PC-3 (cell line): Measurements from ENCODE around the gene PNMA8B. TPM values are rescaled to one million over a fixed set of nuclear protein-coding genes. Genes with fewer than 3 reads are reported as not detected.

Source experiments
- ATAC-seq: fragments of 200-7000 bp; cut with Tn5 transposase; 2 replicates; pipeline ENCODE4 v1.9.1; 2020; ENCODE audit warnings: mild to moderate bottlenecking, moderate library complexity
- BruUV-seq: library from RNA; stranded (reverse); fragments of 400-500 nt; replicated peaks from 2 replicates; lab custom pipeline; 2021; lab: Mats Ljungman, UMichigan
- CTCF ChIA-PET: fragments of 300-600 bp; sonication (Branson Sonifier 250); formaldehyde crosslinking; loops from one replicate; lab custom pipeline; 2022; ENCODE audit warnings: antibody characterized with exemption; lab: Charles Lee
- POLR2A ChIA-PET: fragments of 300-600 bp; sonication (Branson Sonifier 250); formaldehyde crosslinking; loops from one replicate; lab custom pipeline; 2022; ENCODE audit warnings: antibody characterized with exemption; ENCODE audit not compliant: unreplicated experiment; lab: Charles Lee
- DNase-seq: peaks from one replicate; pipeline ENCODE4 v3.0.0-alpha.2; 2015
- H2AFZ ChIP-seq: fragments of 300-600 bp; sonication (generic); 2 replicates; pipeline ENCODE4 v1.6.0; 2016; ENCODE audit warnings: antibody characterized with exemption, low read length
- H3F3A ChIP-seq: fragments of 300-600 bp; sonication (generic); one replicate; pipeline ENCODE4 v1.6.0; 2017; ENCODE audit warnings: antibody characterized with exemption, low read length, control low read depth, mild to moderate bottlenecking; ENCODE audit not compliant: unreplicated experiment
- H3K27ac ChIP-seq: fragments of 300-600 bp; sonication (generic); 2 replicates; pipeline ENCODE4 v1.5.1; 2016; ENCODE audit warnings: mild to moderate bottlenecking, low read length
- H3K27me3 ChIP-seq: fragments of 300-600 bp; sonication (generic); 2 replicates; pipeline ENCODE4 v1.6.1; 2016; ENCODE audit warnings: low read length, mixed read lengths
- H3K36me3 ChIP-seq: fragments of 300-600 bp; sonication (generic); 2 replicates; pipeline ENCODE4 v1.6.1; 2016; ENCODE audit warnings: low read depth, mixed run types, low read length, mixed read lengths
- H3K4me1 ChIP-seq: fragments of 300-600 bp; sonication (generic); 2 replicates; pipeline ENCODE4 v1.5.1; 2016; ENCODE audit warnings: low read length; ENCODE audit not compliant: insufficient read depth
- H3K4me2 ChIP-seq: fragments of 300-600 bp; sonication (generic); 2 replicates; pipeline ENCODE4 v1.6.0; 2016; ENCODE audit warnings: low read length
- H3K4me3 ChIP-seq: fragments of 300-600 bp; sonication (generic); 2 replicates; pipeline ENCODE4 v1.5.1; 2016; ENCODE audit warnings: mild to moderate bottlenecking, low read length, mixed read lengths
- H3K79me2 ChIP-seq: fragments of 300-600 bp; sonication (generic); 2 replicates; pipeline ENCODE4 v1.6.1; 2017; ENCODE audit warnings: low read length, mixed read lengths
- H3K9ac ChIP-seq: fragments of 300-600 bp; sonication (generic); 2 replicates; pipeline ENCODE4 v1.6.0; 2016; ENCODE audit warnings: mild to moderate bottlenecking, low read length
- H3K9me2 ChIP-seq: fragments of 300-600 bp; sonication (generic); replicated peaks from 2 replicates; pipeline ENCODE4 v1.6.1; 2016; ENCODE audit warnings: mixed run types, low read length, mixed read lengths
- H3K9me3 ChIP-seq: fragments of 300-600 bp; sonication (generic); 2 replicates; pipeline ENCODE4 v1.6.1; 2016; ENCODE audit warnings: low read length, mixed read lengths
- H4K20me1 ChIP-seq: fragments of 300-600 bp; sonication (generic); 2 replicates; pipeline ENCODE4 v1.6.1; 2016; ENCODE audit warnings: low read length, mixed read lengths
- EZH2 ChIP-seq: fragments of 300-600 bp; sonication (generic); IDR thresholded peaks from one replicate; pipeline ENCODE4 v1.6.1; 2017; ENCODE audit warnings: antibody characterized with exemption, mild to moderate bottlenecking, low read length; ENCODE audit not compliant: unreplicated experiment
- EZH2phosphoT487 ChIP-seq: fragments of 300-600 bp; sonication (generic); IDR thresholded peaks from 2 replicates; pipeline ENCODE4 v1.6.1; 2018; ENCODE audit warnings: mild to moderate bottlenecking, antibody characterized with exemption, low read length, borderline replicate concordance
- intact Hi-C: fragments of 100-400 bp; cut with micrococcal nuclease; formaldehyde crosslinking; loops from 2 replicates; pipeline ENCODE4 v1.9.0; 2023
- total RNA-seq: library from RNA; depleted of rRNA; stranded (reverse); fragments of >200 nt; gene quantifications from 2 replicates; pipeline ENCODE4 v1.2.3, GENCODE V29; 2014
- TF ChIP-seq, protein P1 (sequence below): fragments of 300-600 bp; sonication (generic); conservative IDR thresholded peaks from 2 replicates; pipeline ENCODE4 v1.5.1; 2017; ENCODE audit warnings: antibody characterized with exemption, low read depth, mild to moderate bottlenecking, low read length

The PNMA8B gene
- total RNA-seq, 1 experiment from 2014 or later, result not detected

DNA sequence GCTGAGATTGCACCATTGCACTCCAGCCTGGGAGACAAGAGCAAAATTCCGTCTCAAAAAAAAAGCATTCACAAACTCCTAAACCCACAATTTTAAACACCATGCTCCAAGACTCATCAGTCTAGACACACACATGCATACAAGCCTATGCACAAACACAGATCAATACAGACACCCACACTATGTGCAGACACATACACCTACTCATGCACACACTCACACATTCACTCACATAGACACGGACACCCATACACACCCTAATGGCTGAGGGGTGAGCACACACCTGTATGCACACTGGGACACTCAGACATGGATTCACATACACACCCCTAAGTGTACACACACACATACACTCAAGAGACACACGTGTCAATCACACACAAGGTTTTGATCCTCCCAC lies 9.3 kb downstream of the PNMA8B start:
- no peaks in the 10 kb centered on the region for H3F3A ChIP-seq
- H3K79me2 ChIP-seq, result no peaks in the 10 kb centered on the region
- no peaks in the 10 kb centered on the region for H3K9me3 ChIP-seq
- ChIA-PET CTCF (no interaction called here), POLR2A (no interaction called here)
- TF ChIP-seq EZH2, result no peak
- TF ChIP-seq, protein P1, sequence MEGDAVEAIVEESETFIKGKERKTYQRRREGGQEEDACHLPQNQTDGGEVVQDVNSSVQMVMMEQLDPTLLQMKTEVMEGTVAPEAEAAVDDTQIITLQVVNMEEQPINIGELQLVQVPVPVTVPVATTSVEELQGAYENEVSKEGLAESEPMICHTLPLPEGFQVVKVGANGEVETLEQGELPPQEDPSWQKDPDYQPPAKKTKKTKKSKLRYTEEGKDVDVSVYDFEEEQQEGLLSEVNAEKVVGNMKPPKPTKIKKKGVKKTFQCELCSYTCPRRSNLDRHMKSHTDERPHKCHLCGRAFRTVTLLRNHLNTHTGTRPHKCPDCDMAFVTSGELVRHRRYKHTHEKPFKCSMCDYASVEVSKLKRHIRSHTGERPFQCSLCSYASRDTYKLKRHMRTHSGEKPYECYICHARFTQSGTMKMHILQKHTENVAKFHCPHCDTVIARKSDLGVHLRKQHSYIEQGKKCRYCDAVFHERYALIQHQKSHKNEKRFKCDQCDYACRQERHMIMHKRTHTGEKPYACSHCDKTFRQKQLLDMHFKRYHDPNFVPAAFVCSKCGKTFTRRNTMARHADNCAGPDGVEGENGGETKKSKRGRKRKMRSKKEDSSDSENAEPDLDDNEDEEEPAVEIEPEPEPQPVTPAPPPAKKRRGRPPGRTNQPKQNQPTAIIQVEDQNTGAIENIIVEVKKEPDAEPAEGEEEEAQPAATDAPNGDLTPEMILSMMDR, result no peak
- TF ChIP-seq EZH2phosphoT487, result no peak
- no peak overlapping the region for H3K27ac ChIP-seq
- no peak overlapping the region for H3K9ac ChIP-seq
- H3K27me3 ChIP-seq, result no peaks in the 10 kb centered on the region
- DNase-seq (no peak), ATAC-seq (no peak)
- H3K4me2 ChIP-seq, result no peak overlapping the region
- no peaks in the 10 kb centered on the region for H3K36me3 ChIP-seq
- BruUV-seq, result no TSS peak
- no peaks in the 10 kb centered on the region for H4K20me1 ChIP-seq
- H3K4me1 ChIP-seq, result no peaks in the 10 kb centered on the region; the same call in 1 of the 2 replicates
- H2AFZ ChIP-seq, result no peak overlapping the region
- intact Hi-C loops, result no loop called here
- no peak overlapping the region for H3K4me3 ChIP-seq
- H3K9me2 ChIP-seq, result no peaks in the 10 kb centered on the region

DNA sequence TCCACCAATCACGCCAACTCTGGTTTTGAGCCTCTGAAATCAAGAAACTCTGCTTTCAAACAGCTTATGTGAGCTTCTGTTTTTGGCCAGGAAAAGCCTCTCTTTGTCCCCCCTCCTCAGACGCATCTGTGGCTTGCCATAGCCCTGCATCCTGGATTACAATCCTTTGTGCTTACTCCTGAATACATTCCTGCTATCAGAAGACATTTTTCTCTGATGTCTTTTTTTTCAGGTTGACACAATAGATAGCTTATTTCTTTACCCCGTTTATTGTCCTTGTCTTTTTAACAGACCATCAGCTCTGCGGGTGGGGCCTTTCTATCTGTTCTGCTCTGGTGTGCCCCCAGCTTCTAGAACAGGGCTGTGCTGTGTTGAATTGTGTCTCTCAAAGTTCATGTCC lies 11.0 kb downstream of the PNMA8B start:
- no peak overlapping the region for H3K4me3 ChIP-seq
- CTCF ChIA-PET, result no interaction called here

DNA sequence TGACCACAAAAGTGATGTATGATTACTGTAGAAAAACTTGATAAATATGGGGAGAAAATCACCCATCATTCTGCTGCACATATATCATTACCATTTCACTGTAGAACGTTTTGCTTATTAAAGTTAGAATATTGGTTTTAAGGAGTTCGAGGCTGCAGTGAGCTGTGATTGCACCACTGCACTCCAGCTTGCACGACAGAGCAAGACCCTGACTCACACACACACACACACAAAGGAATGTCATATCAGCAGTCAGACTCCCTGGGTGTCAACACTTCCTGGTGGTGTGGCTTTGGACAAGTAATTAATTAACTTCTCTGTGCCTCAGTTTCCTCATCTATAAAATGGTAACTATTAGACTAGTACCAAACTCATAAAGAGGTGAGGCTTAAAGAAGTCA lies 13.0 kb downstream of the PNMA8B start:
- no peaks in the 10 kb centered on the region for H3K36me3 ChIP-seq
- H3K4me2 ChIP-seq, result no peak overlapping the region
- CTCF ChIA-PET, result no interaction called here
- H3K4me3 ChIP-seq, result no peak overlapping the region
- intact Hi-C loops, result no loop called here
- no peaks in the 10 kb centered on the region for H3F3A ChIP-seq
- no TSS peak for BruUV-seq
- ATAC-seq (no peak), DNase-seq (no peak)
- POLR2A ChIA-PET, result no interaction called here
- H3K79me2 ChIP-seq, result no peaks in the 10 kb centered on the region
- TF ChIP-seq, protein P1, result no peak
- H3K9me3 ChIP-seq, result no peaks in the 10 kb centered on the region
- H3K27ac ChIP-seq, result no peak overlapping the region
- H3K4me1 ChIP-seq, result no peaks in the 10 kb centered on the region; the same call in 1 of the 2 replicates
- no peaks in the 10 kb centered on the region for H4K20me1 ChIP-seq
- H2AFZ ChIP-seq, result no peak overlapping the region
- no peaks in the 10 kb centered on the region for H3K9me2 ChIP-seq
- H3K9ac ChIP-seq, result no peak overlapping the region
- H3K27me3 ChIP-seq, result no peaks in the 10 kb centered on the region

More for the DNA sequence above, 11.0 kb downstream of the PNMA8B start:
- Histone ChIP-seq H3K36me3 (no peaks in the 10 kb centered on the region), H3K9me2 (no peaks in the 10 kb centered on the region), H3K9me3 (no peaks in the 10 kb centered on the region), H3K4me2 (no peak overlapping the region), H3K9ac (no peak overlapping the region), H3F3A (no peaks in the 10 kb centered on the region), H3K27ac (no peak overlapping the region), H4K20me1 (no peaks in the 10 kb centered on the region), H3K4me1 (no peaks in the 10 kb centered on the region; the same call in 1 of the 2 replicates), H3K27me3 (no peaks in the 10 kb centered on the region), H2AFZ (no peak overlapping the region), H3K79me2 (no peaks in the 10 kb centered on the region)
- POLR2A ChIA-PET, result interaction anchor here (0.6 kb wide), 1 partner anchor 24 kb away, joined by 7 read pairs; no protein-coding TSS in a partner anchor
- DNase-seq (no peak), ATAC-seq (no peak)
- BruUV-seq, result no TSS peak
- intact Hi-C loops, result no loop called here
- no peak for TF ChIP-seq EZH2phosphoT487
- no peak for TF ChIP-seq EZH2
- TF ChIP-seq, protein P1, result no peak
